GM19238 (cell line): ENCODE measurements around the gene EIF2S1.
"Not testable (repeated sequence)": the region's sequence is repeated elsewhere in the genome, so short reads cannot be mapped to it uniquely, and the experiment has no call there.

ENCODE experiments used
- DNase-seq: peaks from one replicate; pipeline ENCODE4 v3.0.0; 2011; ENCODE audit warnings: low spot score; ENCODE audit not compliant: insufficient read length

Gene EIF2S1

DNA sequence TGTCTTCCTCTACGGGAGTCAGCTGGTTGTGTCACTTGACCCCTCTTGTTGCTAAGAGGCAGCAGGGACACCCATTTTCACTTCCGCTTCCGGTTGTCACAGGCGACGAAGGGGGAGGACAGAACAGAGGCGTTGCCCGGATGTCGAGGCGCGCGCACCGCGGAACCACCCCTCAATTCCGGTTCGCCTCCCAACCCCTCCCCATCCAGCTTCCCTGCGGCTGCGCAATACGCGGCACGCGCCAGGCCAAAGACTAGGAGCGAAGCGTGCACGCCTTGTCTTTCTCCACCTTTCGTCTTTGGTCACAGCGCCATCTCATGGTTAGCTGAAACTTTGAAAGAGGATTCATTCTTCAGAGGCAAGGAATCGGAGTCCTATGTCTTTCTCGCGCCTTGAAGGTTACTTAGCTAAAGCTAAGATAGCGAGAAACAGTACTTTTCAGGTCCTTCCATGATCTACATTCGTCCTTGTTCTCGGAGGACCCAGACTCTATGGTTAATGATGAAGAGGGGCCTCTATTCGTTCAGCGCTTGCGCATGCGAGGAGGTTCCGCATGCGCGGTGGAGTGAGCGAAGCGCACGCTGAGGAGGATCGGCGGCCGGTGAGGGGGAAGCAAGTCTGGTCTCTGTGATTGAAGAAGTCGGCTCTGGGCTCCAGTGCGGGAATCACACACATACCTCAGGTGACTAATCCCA is at the start of gene EIF2S1, which contains the start of gene ATP6V1D:
EIF2S1 (plus strand) TSS at position 554 of the 695 bp plus-strand sequence. CDS start 4,440 bp downstream, outside the sequence.
ATP6V1D (minus strand) TSS at position 30 of the 695 bp plus-strand sequence. CDS start 106 bp downstream, outside the sequence.
- DNase-seq: peak; percentile 86

DNA sequence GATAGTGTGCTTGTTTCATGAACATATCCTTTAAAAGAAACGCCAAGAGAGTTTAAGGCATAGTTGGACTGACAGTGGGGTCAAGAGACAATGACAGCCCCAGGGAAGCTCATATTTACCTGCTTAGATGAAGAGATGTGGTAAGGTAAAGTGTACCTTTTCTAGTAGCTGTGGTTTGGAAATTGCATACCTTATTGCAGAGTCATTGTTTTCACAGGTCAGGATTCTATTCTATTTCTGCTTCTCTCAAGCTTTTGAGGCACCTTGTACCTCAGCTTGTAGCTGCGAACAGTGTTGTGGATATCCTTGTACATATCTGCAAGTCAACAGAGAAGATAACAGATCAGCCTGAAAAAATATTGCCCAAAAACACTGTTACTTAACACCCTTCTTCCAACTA is 48.3 kb upstream of the EIF2S1 start:
- DNase-seq: no peak

GRCh38 chr14:67313153-67313552 is 47.0 kb upstream of the EIF2S1 start:
- no peak for DNase-seq

DNA sequence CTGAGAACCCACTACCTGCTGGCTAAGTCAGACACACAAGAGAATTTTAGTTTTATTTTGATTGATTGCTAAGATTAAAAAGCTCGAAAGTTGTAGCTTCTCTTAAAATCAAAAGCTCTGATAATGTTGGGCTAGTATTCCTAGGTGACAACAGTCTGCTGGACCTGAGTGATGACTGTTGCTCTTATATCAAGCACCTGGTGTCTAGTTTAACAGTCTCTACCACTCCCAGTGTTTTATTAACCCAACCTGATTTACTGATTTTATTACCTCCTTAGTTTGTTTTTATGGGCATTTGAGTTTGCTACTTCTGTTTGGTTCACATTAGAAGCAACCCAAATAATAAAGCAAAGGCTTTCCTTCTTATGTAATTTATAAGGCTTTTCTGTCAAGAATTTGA is 42.3 kb upstream of the EIF2S1 start:
- DNase-seq: no peak

- no peak for DNase-seq
Measured at GRCh38 chr14:67319142-67319541, 41.0 kb upstream of the EIF2S1 start.

GRCh38 chr14:67329666-67330065 is 30.5 kb upstream of the EIF2S1 start:
- not testable (repeated sequence) for DNase-seq

GRCh38 chr14:67331368-67332125 is 28.6 kb upstream of the EIF2S1 start:
- DNase-seq: no peak

DNA sequence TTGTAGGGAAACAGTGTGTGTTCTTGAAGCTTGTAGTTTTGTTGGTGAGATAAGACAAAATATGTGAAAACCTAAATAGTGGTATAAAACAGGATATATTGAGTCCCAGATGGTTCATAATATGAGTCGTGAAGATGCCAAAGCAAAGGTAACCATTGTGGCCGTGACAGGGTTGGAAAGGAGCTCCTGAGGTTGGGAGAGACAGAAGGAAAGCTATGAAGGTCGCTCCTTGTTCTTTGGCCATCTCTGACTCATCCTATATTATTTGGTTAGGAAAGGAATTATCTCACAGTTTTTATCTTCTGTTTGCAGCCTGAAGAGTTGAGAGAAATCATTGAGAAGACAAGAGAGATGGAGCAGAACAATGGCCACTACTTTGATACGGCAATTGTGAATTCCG is 27.7 kb upstream of the EIF2S1 start:
- no peak for DNase-seq

- DNase-seq: no peak
Measured at GRCh38 chr14:67335781-67336180, 24.3 kb upstream of the EIF2S1 start.

DNA sequence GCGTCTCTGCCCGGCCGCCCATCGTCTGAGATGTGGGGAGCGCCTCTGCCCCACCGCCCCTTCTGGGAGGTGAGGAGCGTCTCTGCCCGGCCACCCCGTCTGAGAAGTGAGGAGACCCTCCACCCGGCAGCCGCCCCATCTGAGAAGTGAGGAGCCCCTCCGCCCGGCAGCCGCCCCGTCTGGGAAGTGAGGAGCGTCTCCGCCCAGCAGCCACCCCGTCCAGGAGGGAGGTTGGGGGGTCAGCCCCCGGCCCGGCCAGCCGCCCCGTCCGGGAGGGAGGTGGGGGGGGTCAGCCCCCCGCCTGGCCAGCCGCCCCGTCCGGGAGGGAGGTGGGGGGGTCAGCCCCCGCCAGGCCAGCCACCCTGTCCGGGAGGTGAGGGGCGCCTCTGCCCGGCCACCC is 18.9 kb upstream of the EIF2S1 start:
- DNase-seq: not testable (repeated sequence)

- no peak for DNase-seq
Measured at GRCh38 chr14:67343601-67344230, 16.4 kb upstream of the EIF2S1 start.

DNA sequence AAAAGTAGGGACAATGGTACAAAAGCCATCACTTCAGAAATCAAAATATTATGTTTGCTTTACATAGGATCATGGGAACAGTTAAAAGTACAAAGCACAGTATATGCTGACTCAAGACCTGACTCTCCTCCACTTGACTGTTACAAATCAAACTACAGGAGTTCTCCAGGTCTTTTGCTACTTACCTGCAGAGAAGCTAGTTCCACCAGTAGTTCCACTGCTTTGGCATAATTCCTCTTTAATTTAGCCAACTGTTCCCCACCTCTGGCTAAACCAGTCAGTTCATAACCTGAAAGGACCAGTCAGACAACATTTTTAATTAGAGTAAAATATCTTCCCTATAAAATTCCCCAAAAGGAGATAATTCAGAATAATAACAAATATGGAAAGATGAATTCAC is 14.5 kb upstream of the EIF2S1 start:
- no peak for DNase-seq

DNA sequence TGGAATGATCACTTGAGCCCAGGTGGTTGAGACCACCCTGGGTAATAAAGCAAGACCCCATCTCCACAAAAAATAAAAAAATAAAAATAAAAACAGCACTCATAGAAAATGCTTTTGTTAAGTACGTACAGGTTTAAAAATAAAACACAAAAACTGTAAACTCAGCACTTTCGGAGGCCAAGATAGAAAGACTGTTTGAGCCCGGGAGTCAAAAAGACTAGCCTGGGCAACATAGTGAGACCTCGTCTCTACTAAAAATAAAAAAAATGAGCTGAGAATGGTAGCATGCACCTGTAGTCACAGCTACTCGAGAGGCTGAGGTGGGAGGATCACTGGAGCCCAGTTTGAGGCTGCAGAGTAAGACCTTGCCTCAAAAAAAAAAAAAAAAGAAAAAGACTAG is 8.1 kb upstream of the EIF2S1 start:
- no peak for DNase-seq

- DNase-seq: no peak
Measured at GRCh38 chr14:67357186-67357968, 2.8 kb upstream of the EIF2S1 start.

DNA sequence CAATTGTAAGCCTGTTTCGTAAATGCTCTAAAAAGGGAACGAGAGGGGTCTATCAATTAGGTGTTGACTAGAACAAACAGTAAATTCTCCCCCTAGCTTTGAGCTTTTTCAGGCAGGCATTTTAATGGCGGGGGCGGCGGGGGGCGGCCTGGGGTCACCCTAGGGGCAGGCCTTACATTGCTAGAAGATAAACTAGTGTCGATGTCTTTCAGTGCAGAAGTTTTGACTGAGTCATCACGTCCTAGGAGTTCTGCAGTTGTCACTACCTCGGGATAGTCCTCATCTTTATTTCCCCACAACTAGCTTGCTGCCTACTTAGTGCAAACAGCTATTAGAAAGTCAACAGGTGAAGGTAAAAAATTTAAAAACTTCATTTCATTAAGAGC is 2.2 kb upstream of the EIF2S1 start:
- no peak for DNase-seq

DNA sequence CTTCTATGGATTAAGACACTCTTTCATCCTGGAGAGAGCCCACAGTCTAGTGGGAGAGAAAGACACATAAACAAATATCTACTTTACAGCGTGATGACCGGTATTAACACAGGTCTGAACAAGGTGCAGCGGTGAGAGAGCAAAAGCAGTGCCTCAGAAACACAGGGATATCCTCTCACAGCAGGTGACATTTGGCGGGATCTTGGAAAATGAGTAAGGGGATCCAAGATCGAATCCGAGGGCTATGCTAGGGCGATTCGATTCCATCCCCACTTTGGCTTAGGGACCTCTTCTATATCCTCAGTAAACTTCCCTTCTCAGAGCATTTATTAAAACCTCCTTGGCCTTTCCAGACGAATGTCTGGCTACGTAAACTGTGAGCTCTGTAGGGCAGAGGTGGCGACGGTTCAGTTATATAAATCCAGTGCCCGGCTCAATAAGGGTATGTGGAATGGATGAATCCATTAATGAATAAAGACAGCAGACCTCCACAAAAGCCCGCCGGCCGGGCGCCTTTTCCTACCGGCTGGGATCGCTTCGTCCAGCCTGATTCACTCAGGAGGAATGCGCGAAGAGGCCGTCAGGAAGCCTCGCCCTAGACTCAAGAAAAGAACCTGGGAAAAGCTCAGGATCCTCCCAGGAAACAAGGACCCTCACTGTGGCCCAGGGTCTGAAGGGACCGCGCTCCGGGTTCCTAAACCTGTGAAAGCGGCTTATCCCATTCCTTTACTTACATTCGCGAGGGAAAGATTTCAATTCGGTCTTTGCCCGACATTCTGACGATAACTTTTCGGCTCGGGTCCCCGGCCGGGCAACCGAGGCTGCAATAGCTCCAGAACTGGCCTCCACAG is 979 bp upstream of the EIF2S1 start:
- DNase-seq: no peak

GRCh38 chr14:67360470-67361206 is 510 bp downstream of the EIF2S1 start:
- DNase-seq: no peak

GRCh38 chr14:67365476-67365875 is 5.3 kb downstream of the EIF2S1 start:
- no peak for DNase-seq

GRCh38 chr14:67370830-67371229 is 10.7 kb downstream of the EIF2S1 start:
- no peak for DNase-seq
